ENCODE results near the gene RPGR. TPM values are rescaled to one million over a fixed set of nuclear protein-coding genes. Genes with fewer than 3 reads are reported as not detected.

The RPGR gene
- total RNA-seq, 1 experiment from 2014 or later: 10.4 TPM

DNA sequence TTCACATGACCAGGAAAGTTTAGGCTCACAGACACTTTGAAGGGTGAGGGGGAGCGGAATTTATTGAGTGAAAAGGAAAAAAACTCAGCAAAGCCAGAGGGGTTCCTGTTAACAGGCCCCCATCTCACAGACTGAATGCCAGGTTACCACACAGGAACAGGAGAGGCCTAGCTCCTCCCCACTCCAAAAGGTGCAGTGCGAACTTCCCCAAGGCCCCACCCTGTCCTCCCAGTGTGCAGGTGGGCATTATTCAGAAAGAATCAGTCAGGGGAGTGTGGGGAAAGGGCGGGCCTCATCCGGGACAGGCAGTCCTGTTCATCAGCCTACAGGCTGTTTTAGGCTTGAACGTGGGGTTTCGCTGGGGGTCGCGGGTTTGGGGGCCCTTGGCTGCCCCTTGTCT lies 29.1 kb upstream of the RPGR start:
- H3K4me1 ChIP-seq (ENCODE audit: control insufficient read depth in 1 of 2, insufficient read depth in 2 of 2, low read length in 2 of 2): no peaks in the 10 kb centered on the region
- TF ChIP-seq SIN3A (IDR thresholded peaks at IDR 0.05; ENCODE audit: low read depth) (no peak), SP1 (IDR thresholded peaks at IDR 0.05; ENCODE audit: low read depth) (no peak), EGR1 (IDR thresholded peaks at IDR 0.05; ENCODE audit: low read depth) (no peak), YY1 (IDR thresholded peaks at IDR 0.05; ENCODE audit: extremely low read depth, insufficient replicate concordance, low read depth, low read length) (no peak), EZH2phosphoT487 (IDR thresholded peaks at IDR 0.05; ENCODE audit: borderline replicate concordance) (no peak), EZH2 (IDR thresholded peaks at IDR 0.05) (no peak), CBX3 (IDR thresholded peaks at IDR 0.05; ENCODE audit: low read depth) (no peak), FOSL1 (IDR thresholded peaks at IDR 0.05; ENCODE audit: low read depth) (no peak), POLR2A (IDR thresholded peaks at IDR 0.05; ENCODE audit: borderline replicate concordance, extremely low read depth, insufficient read depth, insufficient read length) (no peak), ZNF274 (IDR thresholded peaks at IDR 0.05; ENCODE audit: low read depth, low read length) (no peak), SRF (IDR thresholded peaks at IDR 0.05; ENCODE audit: low read depth) (no peak), JUND (IDR thresholded peaks at IDR 0.05) (no peak)
- TF ChIP-seq, protein P1, sequence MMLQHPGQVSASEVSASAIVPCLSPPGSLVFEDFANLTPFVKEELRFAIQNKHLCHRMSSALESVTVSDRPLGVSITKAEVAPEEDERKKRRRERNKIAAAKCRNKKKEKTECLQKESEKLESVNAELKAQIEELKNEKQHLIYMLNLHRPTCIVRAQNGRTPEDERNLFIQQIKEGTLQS (IDR thresholded peaks at IDR 0.05): no peak
- TF ChIP-seq, protein P2, sequence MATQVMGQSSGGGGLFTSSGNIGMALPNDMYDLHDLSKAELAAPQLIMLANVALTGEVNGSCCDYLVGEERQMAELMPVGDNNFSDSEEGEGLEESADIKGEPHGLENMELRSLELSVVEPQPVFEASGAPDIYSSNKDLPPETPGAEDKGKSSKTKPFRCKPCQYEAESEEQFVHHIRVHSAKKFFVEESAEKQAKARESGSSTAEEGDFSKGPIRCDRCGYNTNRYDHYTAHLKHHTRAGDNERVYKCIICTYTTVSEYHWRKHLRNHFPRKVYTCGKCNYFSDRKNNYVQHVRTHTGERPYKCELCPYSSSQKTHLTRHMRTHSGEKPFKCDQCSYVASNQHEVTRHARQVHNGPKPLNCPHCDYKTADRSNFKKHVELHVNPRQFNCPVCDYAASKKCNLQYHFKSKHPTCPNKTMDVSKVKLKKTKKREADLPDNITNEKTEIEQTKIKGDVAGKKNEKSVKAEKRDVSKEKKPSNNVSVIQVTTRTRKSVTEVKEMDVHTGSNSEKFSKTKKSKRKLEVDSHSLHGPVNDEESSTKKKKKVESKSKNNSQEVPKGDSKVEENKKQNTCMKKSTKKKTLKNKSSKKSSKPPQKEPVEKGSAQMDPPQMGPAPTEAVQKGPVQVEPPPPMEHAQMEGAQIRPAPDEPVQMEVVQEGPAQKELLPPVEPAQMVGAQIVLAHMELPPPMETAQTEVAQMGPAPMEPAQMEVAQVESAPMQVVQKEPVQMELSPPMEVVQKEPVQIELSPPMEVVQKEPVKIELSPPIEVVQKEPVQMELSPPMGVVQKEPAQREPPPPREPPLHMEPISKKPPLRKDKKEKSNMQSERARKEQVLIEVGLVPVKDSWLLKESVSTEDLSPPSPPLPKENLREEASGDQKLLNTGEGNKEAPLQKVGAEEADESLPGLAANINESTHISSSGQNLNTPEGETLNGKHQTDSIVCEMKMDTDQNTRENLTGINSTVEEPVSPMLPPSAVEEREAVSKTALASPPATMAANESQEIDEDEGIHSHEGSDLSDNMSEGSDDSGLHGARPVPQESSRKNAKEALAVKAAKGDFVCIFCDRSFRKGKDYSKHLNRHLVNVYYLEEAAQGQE (IDR thresholded peaks at IDR 0.05; ENCODE audit: low read depth): no peak
- TF ChIP-seq, protein P3, sequence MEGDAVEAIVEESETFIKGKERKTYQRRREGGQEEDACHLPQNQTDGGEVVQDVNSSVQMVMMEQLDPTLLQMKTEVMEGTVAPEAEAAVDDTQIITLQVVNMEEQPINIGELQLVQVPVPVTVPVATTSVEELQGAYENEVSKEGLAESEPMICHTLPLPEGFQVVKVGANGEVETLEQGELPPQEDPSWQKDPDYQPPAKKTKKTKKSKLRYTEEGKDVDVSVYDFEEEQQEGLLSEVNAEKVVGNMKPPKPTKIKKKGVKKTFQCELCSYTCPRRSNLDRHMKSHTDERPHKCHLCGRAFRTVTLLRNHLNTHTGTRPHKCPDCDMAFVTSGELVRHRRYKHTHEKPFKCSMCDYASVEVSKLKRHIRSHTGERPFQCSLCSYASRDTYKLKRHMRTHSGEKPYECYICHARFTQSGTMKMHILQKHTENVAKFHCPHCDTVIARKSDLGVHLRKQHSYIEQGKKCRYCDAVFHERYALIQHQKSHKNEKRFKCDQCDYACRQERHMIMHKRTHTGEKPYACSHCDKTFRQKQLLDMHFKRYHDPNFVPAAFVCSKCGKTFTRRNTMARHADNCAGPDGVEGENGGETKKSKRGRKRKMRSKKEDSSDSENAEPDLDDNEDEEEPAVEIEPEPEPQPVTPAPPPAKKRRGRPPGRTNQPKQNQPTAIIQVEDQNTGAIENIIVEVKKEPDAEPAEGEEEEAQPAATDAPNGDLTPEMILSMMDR (IDR thresholded peaks at IDR 0.05 in 2 of 3, conservative IDR thresholded peaks at IDR 0.05 in 1 of 3; ENCODE audit: borderline replicate concordance in 1 of 3, insufficient read depth in 1 of 3, low read depth in 2 of 3, low read length in 2 of 3): no peak
- TF ChIP-seq, protein P4, sequence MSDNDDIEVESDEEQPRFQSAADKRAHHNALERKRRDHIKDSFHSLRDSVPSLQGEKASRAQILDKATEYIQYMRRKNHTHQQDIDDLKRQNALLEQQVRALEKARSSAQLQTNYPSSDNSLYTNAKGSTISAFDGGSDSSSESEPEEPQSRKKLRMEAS (IDR thresholded peaks at IDR 0.05): no peak
- TF ChIP-seq, protein P5, sequence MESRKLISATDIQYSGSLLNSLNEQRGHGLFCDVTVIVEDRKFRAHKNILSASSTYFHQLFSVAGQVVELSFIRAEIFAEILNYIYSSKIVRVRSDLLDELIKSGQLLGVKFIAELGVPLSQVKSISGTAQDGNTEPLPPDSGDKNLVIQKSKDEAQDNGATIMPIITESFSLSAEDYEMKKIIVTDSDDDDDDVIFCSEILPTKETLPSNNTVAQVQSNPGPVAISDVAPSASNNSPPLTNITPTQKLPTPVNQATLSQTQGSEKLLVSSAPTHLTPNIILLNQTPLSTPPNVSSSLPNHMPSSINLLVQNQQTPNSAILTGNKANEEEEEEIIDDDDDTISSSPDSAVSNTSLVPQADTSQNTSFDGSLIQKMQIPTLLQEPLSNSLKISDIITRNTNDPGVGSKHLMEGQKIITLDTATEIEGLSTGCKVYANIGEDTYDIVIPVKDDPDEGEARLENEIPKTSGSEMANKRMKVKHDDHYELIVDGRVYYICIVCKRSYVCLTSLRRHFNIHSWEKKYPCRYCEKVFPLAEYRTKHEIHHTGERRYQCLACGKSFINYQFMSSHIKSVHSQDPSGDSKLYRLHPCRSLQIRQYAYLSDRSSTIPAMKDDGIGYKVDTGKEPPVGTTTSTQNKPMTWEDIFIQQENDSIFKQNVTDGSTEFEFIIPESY (IDR thresholded peaks at IDR 0.05; ENCODE audit: extremely low read depth, insufficient replicate concordance, low read length): no peak
- no peaks in the 10 kb centered on the region for H4K20me1 ChIP-seq (ENCODE audit: insufficient read depth)
- no peaks in the 10 kb centered on the region for H3K27me3 ChIP-seq (ENCODE audit: insufficient read depth, low read length)
- no peaks in the 10 kb centered on the region for H3K9me2 ChIP-seq (ENCODE audit: insufficient read depth)
- no peak overlapping the region for H2AFZ ChIP-seq (ENCODE audit: low read depth, low read length, poor library complexity, severe bottlenecking)
- BruUV-seq (replicated peaks): no TSS peak
- ChIA-PET RAD21 (ENCODE audit: low non-redundant PET in 1 of 2, low total read pairs in 2 of 2, uncharacterized antibody in 2 of 2, unreplicated experiment in 2 of 2) (no interaction called here), CTCF (no interaction called here), POLR2A (interaction anchor here (1.0 kb wide), 1 partner anchor 29 kb away, joined by 3 read pairs; the partner anchor contains the start of gene RPGR)
- H3K79me2 ChIP-seq (ENCODE audit: insufficient read depth, low read length): no peaks in the 10 kb centered on the region
- no peak overlapping the region for H3K27ac ChIP-seq (ENCODE audit: low read depth, low read length)
- DNase-seq (ENCODE audit: low read depth, low spot score): no peak
- H3K36me3 ChIP-seq (ENCODE audit: control insufficient read depth in 1 of 2, insufficient read depth in 2 of 2, low read length in 2 of 2): no peaks in the 10 kb centered on the region
- no peak overlapping the region for H3K9ac ChIP-seq (ENCODE audit: low read length)
- no peak overlapping the region for H3K4me3 ChIP-seq (replicated peaks in 1 of 2; ENCODE audit: low read depth in 1 of 2, low read length in 2 of 2)
- ATAC-seq: no peak
- intact Hi-C loops (cut with micrococcal nuclease): no loop called here
- H3K9me3 ChIP-seq (ENCODE audit: control insufficient read depth in 1 of 2, insufficient read depth in 1 of 2, low read depth in 1 of 2, low read length in 2 of 2): no peaks in the 10 kb centered on the region
- H3K4me2 ChIP-seq (ENCODE audit: low read length): no peak overlapping the region
